Ishikawa (cell line): ENCODE data around the gene TBL1X.

Source experiments
- EP300 ChIP-seq: IDR thresholded peaks from 2 replicates; pipeline ENCODE4 v1.6.1; 2012; ENCODE audit warnings: borderline replicate concordance
- NFIC ChIP-seq: IDR thresholded peaks from 2 replicates; pipeline ENCODE4 v1.6.1; 2012
- RAD21 ChIP-seq: IDR thresholded peaks from 2 replicates; pipeline ENCODE4 v1.6.1; 2012; ENCODE audit warnings: low read depth
- TCF12 ChIP-seq: IDR thresholded peaks from 2 replicates; pipeline ENCODE4 v1.6.1; 2012; ENCODE audit warnings: low read depth
- TF ChIP-seq, protein P1 (sequence below): IDR thresholded peaks from 2 replicates; pipeline ENCODE4 v1.6.1; 2012; ENCODE audit warnings: low read depth, mild to moderate bottlenecking

DNA sequence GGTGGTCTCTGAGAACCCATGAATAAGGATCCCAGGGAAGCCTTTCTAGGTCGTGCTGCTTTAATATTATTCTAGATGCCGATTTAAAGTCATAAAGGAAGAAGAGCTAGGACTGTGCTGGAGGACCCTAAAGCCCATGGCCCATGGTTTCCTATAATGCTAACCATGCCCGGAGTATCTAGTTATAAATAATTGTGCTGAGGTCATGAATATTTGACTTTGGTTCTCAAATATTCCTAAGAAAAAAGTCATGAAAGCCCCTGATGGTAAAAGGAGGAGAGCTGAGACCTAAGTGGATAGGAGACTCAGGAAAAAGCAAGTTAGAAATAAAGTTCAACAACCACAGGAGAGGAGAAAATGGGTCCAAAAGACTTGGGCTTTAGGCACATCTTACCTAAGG lies 132.0 kb downstream of the TBL1X start:
- TF ChIP-seq, protein P1, sequence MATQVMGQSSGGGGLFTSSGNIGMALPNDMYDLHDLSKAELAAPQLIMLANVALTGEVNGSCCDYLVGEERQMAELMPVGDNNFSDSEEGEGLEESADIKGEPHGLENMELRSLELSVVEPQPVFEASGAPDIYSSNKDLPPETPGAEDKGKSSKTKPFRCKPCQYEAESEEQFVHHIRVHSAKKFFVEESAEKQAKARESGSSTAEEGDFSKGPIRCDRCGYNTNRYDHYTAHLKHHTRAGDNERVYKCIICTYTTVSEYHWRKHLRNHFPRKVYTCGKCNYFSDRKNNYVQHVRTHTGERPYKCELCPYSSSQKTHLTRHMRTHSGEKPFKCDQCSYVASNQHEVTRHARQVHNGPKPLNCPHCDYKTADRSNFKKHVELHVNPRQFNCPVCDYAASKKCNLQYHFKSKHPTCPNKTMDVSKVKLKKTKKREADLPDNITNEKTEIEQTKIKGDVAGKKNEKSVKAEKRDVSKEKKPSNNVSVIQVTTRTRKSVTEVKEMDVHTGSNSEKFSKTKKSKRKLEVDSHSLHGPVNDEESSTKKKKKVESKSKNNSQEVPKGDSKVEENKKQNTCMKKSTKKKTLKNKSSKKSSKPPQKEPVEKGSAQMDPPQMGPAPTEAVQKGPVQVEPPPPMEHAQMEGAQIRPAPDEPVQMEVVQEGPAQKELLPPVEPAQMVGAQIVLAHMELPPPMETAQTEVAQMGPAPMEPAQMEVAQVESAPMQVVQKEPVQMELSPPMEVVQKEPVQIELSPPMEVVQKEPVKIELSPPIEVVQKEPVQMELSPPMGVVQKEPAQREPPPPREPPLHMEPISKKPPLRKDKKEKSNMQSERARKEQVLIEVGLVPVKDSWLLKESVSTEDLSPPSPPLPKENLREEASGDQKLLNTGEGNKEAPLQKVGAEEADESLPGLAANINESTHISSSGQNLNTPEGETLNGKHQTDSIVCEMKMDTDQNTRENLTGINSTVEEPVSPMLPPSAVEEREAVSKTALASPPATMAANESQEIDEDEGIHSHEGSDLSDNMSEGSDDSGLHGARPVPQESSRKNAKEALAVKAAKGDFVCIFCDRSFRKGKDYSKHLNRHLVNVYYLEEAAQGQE = no peak
- TF ChIP-seq EP300 (no peak), NFIC (no peak), TCF12 (no peak), RAD21 (no peak)
